Measurements from ENCODE around the gene SEMA5A.
"Not testable (repeated sequence)": the region's sequence is repeated elsewhere in the genome, so short reads cannot be mapped to it uniquely, and the experiment has no call there.

Gene SEMA5A

GRCh38 chr5:9415091-9415490 is 130.8 kb downstream of the SEMA5A start:
- H3K36me3 ChIP-seq, result no peaks in the 10 kb centered on the region
- H3K4me1 ChIP-seq, result no peaks in the 10 kb centered on the region
- TF ChIP-seq CTCF (IDR thresholded peaks at IDR 0.05; ENCODE audit: low read depth, low read length), result no peak
- no peaks in the 10 kb centered on the region for H3K9me3 ChIP-seq
- no peak for DNase-seq
- no peaks in the 10 kb centered on the region for H3K27me3 ChIP-seq
- H3K4me3 ChIP-seq (ENCODE audit: low read depth, low read length), result no peak overlapping the region

GRCh38 chr5:9411142-9411541 is 134.7 kb downstream of the SEMA5A start:
- no peak for DNase-seq
- Histone ChIP-seq H3K36me3 (no peaks in the 10 kb centered on the region), H3K4me1 (no peaks in the 10 kb centered on the region), H3K27me3 (no peaks in the 10 kb centered on the region), H3K9me3 (no peaks in the 10 kb centered on the region), H3K4me3 (ENCODE audit: low read depth, low read length) (no peak overlapping the region)
- TF ChIP-seq CTCF (IDR thresholded peaks at IDR 0.05; ENCODE audit: low read depth, low read length), result no peak

GRCh38 chr5:9409413-9409960 is 136.4 kb downstream of the SEMA5A start:
- no peak for TF ChIP-seq CTCF (IDR thresholded peaks at IDR 0.05; ENCODE audit: low read depth, low read length)
- DNase-seq, result no peak
- H3K4me3 ChIP-seq (ENCODE audit: low read depth, low read length), result no peak overlapping the region
- no peaks in the 10 kb centered on the region for H3K4me1 ChIP-seq
- no peaks in the 10 kb centered on the region for H3K9me3 ChIP-seq
- H3K36me3 ChIP-seq, result no peaks in the 10 kb centered on the region
- H3K27me3 ChIP-seq, result no peaks in the 10 kb centered on the region

GRCh38 chr5:9408964-9409363 is 136.9 kb downstream of the SEMA5A start:
- Histone ChIP-seq H3K4me3 (ENCODE audit: low read depth, low read length) (no peak overlapping the region), H3K27me3 (no peaks in the 10 kb centered on the region), H3K9me3 (no peaks in the 10 kb centered on the region), H3K4me1 (no peaks in the 10 kb centered on the region), H3K36me3 (no peaks in the 10 kb centered on the region)
- TF ChIP-seq CTCF (IDR thresholded peaks at IDR 0.05; ENCODE audit: low read depth, low read length), result no peak
- no peak for DNase-seq

GRCh38 chr5:9405196-9405754 is 140.6 kb downstream of the SEMA5A start:
- no peaks in the 10 kb centered on the region for H3K9me3 ChIP-seq
- H3K4me1 ChIP-seq, result no peaks in the 10 kb centered on the region
- no peaks in the 10 kb centered on the region for H3K27me3 ChIP-seq
- H3K4me3 ChIP-seq (ENCODE audit: low read depth, low read length), result no peak overlapping the region
- TF ChIP-seq CTCF (IDR thresholded peaks at IDR 0.05; ENCODE audit: low read depth, low read length), result no peak
- H3K36me3 ChIP-seq, result no peaks in the 10 kb centered on the region
- no peak for DNase-seq

GRCh38 chr5:9401786-9402472 is 143.9 kb downstream of the SEMA5A start:
- Histone ChIP-seq H3K27me3 (no peaks in the 10 kb centered on the region), H3K4me3 (ENCODE audit: low read depth, low read length) (no peak overlapping the region), H3K9me3 (no peaks in the 10 kb centered on the region), H3K4me1 (no peaks in the 10 kb centered on the region), H3K36me3 (no peaks in the 10 kb centered on the region)
- TF ChIP-seq CTCF (IDR thresholded peaks at IDR 0.05; ENCODE audit: low read depth, low read length), result no peak
- no peak for DNase-seq

- H3K27me3 ChIP-seq; H3K36me3 ChIP-seq; H3K4me1 ChIP-seq; DNase-seq; H3K9me3 ChIP-seq; H3K4me3 ChIP-seq (ENCODE audit: low read depth, low read length): not testable (repeated sequence)
Observed at GRCh38 chr5:9399783-9400182, 146.1 kb downstream of the SEMA5A start.
